Measurements from ENCODE around the gene UNC79. TPM values are rescaled to one million over a fixed set of nuclear protein-coding genes. Genes with fewer than 3 reads are reported as not detected.

The UNC79 gene
- total and polyA plus RNA-seq, 10 of the 15 experiments (the other 5 are each of a cell fraction or from before 2014, with no cell fraction given) = 0.04 to 0.29 (median 0.14) TPM

GRCh38 chr14:93493054-93493453 is 62.3 kb downstream of the UNC79 start:
- Histone ChIP-seq H3K4me2 (ENCODE audit: control insufficient read depth, insufficient read depth) (no peak overlapping the region), H3K9me3 (replicated peaks; ENCODE audit: control insufficient read depth, insufficient read depth, low read length) (no peaks in the 10 kb centered on the region; the same call in 2 of the 3 replicates), H4K20me1 (ENCODE audit: control insufficient read depth, insufficient read depth) (no peaks in the 10 kb centered on the region), H3K27ac (ENCODE audit: control insufficient read depth, insufficient read depth) (no peak overlapping the region), H3K27me3 (replicated peaks in 1 of 2; ENCODE audit: control insufficient read depth in 2 of 2, insufficient read depth in 2 of 2, low read length in 1 of 2) (no peaks in the 10 kb centered on the region), H3K79me2 (ENCODE audit: control insufficient read depth, insufficient read depth, low read length) (no peaks in the 10 kb centered on the region), H3K4me1 (ENCODE audit: control insufficient read depth, insufficient read depth, low read length) (no peaks in the 10 kb centered on the region), H3K9ac (ENCODE audit: control insufficient read depth, insufficient read depth, low read length) (no peak overlapping the region), H3K36me3 (ENCODE audit: control insufficient read depth in 2 of 2, insufficient read depth in 2 of 2, low read length in 1 of 2) (no peaks in the 10 kb centered on the region), H2AFZ (ENCODE audit: control insufficient read depth, low read depth, low read length) (no peak overlapping the region), H3K4me3 (no peak overlapping the region)
- ATAC-seq = no peak
- intact Hi-C loops (cut with micrococcal nuclease; ENCODE audit: unreplicated experiment) = no loop called here
- ChIA-PET SMC1A (ENCODE audit: uncharacterized antibody, unreplicated experiment) (no interaction called here), CTCF (interaction anchor here (1.1 kb wide), 1 partner anchor 15 kb away, joined by 3 read pairs; no protein-coding TSS in a partner anchor), RAD21 (ENCODE audit: unreplicated experiment) (no interaction called here), POLR2A (interaction anchor here (0.6 kb wide), 1 partner anchor 128 kb away, joined by 7 read pairs; no protein-coding TSS in a partner anchor)
- in situ Hi-C loops (cut with MboI) = no loop called here
- no peak for FAIRE-seq
- BruUV-seq (replicated peaks) = no TSS peak
- WGBS (ENCODE audit: insufficient coverage, insufficient replicate concordance, low lambda C conversion rate, missing lambda C conversion rate) = 59% methylated on average over 5 of the region's 5 CpGs
- no peak for DNase-seq (ENCODE audit: low read depth, low spot score)
- TF ChIP-seq, protein P1, sequence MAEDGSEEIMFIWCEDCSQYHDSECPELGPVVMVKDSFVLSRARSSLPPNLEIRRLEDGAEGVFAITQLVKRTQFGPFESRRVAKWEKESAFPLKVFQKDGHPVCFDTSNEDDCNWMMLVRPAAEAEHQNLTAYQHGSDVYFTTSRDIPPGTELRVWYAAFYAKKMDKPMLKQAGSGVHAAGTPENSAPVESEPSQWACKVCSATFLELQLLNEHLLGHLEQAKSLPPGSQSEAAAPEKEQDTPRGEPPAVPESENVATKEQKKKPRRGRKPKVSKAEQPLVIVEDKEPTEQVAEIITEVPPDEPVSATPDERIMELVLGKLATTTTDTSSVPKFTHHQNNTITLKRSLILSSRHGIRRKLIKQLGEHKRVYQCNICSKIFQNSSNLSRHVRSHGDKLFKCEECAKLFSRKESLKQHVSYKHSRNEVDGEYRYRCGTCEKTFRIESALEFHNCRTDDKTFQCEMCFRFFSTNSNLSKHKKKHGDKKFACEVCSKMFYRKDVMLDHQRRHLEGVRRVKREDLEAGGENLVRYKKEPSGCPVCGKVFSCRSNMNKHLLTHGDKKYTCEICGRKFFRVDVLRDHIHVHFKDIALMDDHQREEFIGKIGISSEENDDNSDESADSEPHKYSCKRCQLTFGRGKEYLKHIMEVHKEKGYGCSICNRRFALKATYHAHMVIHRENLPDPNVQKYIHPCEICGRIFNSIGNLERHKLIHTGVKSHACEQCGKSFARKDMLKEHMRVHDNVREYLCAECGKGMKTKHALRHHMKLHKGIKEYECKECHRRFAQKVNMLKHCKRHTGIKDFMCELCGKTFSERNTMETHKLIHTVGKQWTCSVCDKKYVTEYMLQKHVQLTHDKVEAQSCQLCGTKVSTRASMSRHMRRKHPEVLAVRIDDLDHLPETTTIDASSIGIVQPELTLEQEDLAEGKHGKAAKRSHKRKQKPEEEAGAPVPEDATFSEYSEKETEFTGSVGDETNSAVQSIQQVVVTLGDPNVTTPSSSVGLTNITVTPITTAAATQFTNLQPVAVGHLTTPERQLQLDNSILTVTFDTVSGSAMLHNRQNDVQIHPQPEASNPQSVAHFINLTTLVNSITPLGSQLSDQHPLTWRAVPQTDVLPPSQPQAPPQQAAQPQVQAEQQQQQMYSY (CRISPR knock-in tag; IDR thresholded peaks at IDR 0.05) = no peak
- TF ChIP-seq, protein P2, sequence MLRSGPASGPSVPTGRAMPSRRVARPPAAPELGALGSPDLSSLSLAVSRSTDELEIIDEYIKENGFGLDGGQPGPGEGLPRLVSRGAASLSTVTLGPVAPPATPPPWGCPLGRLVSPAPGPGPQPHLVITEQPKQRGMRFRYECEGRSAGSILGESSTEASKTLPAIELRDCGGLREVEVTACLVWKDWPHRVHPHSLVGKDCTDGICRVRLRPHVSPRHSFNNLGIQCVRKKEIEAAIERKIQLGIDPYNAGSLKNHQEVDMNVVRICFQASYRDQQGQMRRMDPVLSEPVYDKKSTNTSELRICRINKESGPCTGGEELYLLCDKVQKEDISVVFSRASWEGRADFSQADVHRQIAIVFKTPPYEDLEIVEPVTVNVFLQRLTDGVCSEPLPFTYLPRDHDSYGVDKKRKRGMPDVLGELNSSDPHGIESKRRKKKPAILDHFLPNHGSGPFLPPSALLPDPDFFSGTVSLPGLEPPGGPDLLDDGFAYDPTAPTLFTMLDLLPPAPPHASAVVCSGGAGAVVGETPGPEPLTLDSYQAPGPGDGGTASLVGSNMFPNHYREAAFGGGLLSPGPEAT (IDR thresholded peaks at IDR 0.05; ENCODE audit: low read depth) = no peak
- TF ChIP-seq TCF12 (IDR thresholded peaks at IDR 0.05; ENCODE audit: low read depth, low read length) (no peak), CHD1 (IDR thresholded peaks at IDR 0.05; ENCODE audit: low read depth, low read length) (no peak), YBX1 (IDR thresholded peaks at IDR 0.05) (no peak), KDM1A (IDR thresholded peaks at IDR 0.05; ENCODE audit: borderline replicate concordance) (no peak), KAT2A (conservative IDR thresholded peaks at IDR 0.05; ENCODE audit: control insufficient read depth, low read depth, low read length) (no peak), MEF2B (IDR thresholded peaks at IDR 0.05; ENCODE audit: partially characterized antibody, poor library complexity, severe bottlenecking) (no peak), YY1 (IDR thresholded peaks at IDR 0.05; ENCODE audit: low read depth, low read length) (no peak), HDAC2 (IDR thresholded peaks at IDR 0.05) (no peak)
- TF ChIP-seq, protein P3, sequence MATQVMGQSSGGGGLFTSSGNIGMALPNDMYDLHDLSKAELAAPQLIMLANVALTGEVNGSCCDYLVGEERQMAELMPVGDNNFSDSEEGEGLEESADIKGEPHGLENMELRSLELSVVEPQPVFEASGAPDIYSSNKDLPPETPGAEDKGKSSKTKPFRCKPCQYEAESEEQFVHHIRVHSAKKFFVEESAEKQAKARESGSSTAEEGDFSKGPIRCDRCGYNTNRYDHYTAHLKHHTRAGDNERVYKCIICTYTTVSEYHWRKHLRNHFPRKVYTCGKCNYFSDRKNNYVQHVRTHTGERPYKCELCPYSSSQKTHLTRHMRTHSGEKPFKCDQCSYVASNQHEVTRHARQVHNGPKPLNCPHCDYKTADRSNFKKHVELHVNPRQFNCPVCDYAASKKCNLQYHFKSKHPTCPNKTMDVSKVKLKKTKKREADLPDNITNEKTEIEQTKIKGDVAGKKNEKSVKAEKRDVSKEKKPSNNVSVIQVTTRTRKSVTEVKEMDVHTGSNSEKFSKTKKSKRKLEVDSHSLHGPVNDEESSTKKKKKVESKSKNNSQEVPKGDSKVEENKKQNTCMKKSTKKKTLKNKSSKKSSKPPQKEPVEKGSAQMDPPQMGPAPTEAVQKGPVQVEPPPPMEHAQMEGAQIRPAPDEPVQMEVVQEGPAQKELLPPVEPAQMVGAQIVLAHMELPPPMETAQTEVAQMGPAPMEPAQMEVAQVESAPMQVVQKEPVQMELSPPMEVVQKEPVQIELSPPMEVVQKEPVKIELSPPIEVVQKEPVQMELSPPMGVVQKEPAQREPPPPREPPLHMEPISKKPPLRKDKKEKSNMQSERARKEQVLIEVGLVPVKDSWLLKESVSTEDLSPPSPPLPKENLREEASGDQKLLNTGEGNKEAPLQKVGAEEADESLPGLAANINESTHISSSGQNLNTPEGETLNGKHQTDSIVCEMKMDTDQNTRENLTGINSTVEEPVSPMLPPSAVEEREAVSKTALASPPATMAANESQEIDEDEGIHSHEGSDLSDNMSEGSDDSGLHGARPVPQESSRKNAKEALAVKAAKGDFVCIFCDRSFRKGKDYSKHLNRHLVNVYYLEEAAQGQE (IDR thresholded peaks at IDR 0.05; ENCODE audit: low read depth, low read length) = no peak
- TF ChIP-seq, protein P4, sequence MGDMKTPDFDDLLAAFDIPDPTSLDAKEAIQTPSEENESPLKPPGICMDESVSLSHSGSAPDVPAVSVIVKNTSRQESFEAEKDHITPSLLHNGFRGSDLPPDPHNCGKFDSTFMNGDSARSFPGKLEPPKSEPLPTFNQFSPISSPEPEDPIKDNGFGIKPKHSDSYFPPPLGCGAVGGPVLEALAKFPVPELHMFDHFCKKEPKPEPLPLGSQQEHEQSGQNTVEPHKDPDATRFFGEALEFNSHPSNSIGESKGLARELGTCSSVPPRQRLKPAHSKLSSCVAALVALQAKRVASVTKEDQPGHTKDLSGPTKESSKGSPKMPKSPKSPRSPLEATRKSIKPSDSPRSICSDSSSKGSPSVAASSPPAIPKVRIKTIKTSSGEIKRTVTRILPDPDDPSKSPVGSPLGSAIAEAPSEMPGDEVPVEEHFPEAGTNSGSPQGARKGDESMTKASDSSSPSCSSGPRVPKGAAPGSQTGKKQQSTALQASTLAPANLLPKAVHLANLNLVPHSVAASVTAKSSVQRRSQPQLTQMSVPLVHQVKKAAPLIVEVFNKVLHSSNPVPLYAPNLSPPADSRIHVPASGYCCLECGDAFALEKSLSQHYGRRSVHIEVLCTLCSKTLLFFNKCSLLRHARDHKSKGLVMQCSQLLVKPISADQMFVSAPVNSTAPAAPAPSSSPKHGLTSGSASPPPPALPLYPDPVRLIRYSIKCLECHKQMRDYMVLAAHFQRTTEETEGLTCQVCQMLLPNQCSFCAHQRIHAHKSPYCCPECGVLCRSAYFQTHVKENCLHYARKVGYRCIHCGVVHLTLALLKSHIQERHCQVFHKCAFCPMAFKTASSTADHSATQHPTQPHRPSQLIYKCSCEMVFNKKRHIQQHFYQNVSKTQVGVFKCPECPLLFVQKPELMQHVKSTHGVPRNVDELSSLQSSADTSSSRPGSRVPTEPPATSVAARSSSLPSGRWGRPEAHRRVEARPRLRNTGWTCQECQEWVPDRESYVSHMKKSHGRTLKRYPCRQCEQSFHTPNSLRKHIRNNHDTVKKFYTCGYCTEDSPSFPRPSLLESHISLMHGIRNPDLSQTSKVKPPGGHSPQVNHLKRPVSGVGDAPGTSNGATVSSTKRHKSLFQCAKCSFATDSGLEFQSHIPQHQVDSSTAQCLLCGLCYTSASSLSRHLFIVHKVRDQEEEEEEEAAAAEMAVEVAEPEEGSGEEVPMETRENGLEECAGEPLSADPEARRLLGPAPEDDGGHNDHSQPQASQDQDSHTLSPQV (IDR thresholded peaks at IDR 0.05) = no peak
